ENCODE results near the gene UTY. TPM values are rescaled to one million over a fixed set of nuclear protein-coding genes. Genes with fewer than 3 reads are reported as not detected.

Gene UTY
- total and polyA plus RNA-seq, 7 donors, result 2.3 to 42.1 (median 18.6) TPM; not detected in 3

DNA sequence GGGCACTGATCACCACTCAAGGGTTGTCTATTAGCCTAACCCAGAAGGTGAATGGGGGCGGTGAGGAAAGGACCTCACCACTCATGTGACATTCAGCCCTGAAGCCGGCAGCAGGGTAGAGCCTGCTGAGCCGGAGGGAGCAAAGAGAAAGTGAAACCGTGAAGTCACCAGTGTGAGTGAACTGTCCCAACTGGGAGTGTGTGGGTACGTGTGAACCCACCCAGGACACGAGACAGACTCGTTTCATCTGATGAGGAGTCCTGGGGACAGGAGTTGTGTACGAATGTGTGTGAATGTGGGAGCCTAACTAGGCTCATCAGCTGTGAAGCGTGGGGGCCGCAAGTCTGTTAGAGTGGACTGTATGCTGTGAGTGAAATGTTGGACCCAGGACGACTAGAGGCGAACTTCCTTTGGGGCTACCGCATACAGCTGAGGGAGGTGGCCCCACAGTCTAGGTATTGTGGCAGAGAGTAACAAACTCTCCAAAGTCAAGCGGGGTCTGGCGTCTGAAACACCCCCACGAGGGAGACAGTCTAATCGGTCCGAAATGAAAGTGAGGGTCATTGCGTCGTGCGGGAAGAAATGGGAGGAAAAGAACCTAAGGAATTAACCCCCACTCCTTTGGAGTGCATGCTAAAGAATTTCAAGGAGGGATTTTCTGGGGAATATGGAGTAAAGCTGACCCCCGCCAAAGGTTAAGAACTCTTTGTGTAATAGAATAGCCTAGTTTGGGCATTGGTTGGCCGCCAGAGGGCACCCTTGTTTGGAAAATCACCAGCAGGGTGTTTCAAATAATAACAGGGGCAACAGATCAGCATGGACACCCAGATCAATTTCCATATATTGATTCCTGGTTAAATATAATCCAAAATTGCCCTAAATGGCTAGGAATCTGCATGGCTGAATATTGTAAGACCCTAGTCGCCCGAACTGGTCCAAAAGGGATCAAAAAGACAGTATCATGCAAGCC lies 43.6 kb downstream of the UTY start:
- 72 to 86% methylated on average over 25 of the region's 25 CpGs for WGBS, 2 donors
- H3K27me3 ChIP-seq, result no peaks in the 10 kb centered on the region
- no peaks in the 10 kb centered on the region for H3K36me3 ChIP-seq
- DNase-seq, result no peak
- intact Hi-C loops (cut with DNase I), result no loop called here
- no peaks in the 10 kb centered on the region for H3K4me1 ChIP-seq
- H3K4me3 ChIP-seq, result no peak overlapping the region
- TF ChIP-seq POLR2A (IDR thresholded peaks at IDR 0.05), result no peak
- no peak for TF ChIP-seq EP300 (IDR thresholded peaks at IDR 0.05)
- TF ChIP-seq CTCF (IDR thresholded peaks at IDR 0.05), result no peak
- no peak for TF ChIP-seq POLR2AphosphoS5 (IDR thresholded peaks at IDR 0.05)
- H3K27ac ChIP-seq, result no peak overlapping the region
- no peaks in the 10 kb centered on the region for H3K9me3 ChIP-seq

DNA sequence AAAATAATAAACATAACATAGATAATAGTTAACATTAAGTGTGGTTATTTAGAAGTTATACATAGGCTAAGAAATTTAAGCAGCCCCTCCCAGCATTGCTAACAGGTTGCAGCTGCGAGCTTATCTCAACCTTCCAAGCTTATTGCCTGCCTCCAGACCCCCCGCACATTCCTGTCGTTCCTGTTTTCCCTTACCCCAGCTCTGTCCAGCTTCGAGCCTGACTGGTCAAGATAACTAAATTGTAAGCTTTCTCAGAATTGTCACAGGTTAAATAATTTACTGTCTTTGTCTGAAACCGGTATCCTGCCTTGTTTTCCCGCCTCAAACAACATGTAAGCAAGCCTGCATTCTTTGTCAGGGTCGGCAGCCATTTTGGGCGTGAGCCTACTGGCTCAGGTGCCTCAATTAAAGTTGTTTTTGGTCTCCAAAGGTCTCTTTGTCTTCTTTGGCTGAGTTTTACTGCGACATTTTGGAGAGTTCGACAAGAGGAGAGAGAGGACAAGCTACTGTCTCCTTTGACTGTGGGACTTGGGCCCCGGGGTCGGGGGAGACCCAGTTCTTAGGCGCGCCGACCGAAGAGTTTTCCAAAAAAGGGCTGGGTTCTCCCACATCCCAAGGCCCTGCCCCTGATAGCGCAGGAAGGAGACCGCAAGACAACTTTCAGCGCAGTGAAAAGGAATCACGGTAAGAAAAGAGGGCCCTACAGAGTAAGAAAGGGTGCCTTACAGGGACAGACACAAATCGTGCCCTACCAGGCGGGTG lies 44.4 kb downstream of the UTY start:
- intact Hi-C loops (cut with DNase I), result no loop called here
- WGBS, 2 donors, result 87 to 92% methylated on average over 22 of the region's 22 CpGs
- TF ChIP-seq CTCF (IDR thresholded peaks at IDR 0.05), result no peak
- TF ChIP-seq POLR2A (IDR thresholded peaks at IDR 0.05), result no peak
- TF ChIP-seq POLR2AphosphoS5 (IDR thresholded peaks at IDR 0.05), result no peak

DNA sequence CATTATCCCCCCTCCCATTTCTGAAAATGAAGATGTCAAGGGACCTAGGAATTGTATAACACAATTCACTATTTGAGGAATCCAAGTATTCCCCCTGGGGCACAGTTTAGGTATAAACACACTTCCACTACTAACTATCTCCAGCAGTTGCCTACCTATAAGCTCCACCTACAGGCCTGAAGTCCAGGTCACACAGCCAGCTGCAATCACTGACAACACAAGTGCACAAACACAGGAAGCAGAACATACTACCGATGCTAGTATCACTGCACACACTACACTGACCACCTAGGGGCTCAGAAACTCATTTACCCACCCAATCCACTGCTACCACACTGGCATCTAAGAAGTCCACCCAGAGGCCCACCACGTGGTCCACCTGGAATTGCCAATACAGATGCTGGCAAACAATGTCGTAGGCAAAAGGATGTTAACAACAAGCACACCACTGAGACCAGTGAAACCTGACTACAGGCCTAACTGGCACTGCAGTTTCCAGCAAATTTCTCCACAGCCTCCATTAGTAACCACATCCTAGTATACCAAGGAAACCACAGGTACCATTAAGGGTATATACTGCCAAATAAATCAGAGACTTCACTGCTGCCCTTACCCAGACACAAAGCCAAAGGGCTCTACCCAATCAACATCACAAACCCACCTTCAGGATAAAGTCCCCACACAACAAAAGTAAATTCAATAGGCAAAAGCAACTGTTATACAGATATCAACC lies 47.4 kb downstream of the UTY start:
- Histone ChIP-seq H3K36me3 (no peaks in the 10 kb centered on the region), H3K9me3 (no peaks in the 10 kb centered on the region), H3K4me1 (no peaks in the 10 kb centered on the region), H3K27ac (no peak overlapping the region), H3K4me3 (no peak overlapping the region), H3K27me3 (no peaks in the 10 kb centered on the region)
- intact Hi-C loops (cut with DNase I), result no loop called here
- 88 to 89% methylated on average over 3 of the region's 3 CpGs for WGBS, 2 donors
- TF ChIP-seq POLR2AphosphoS5 (IDR thresholded peaks at IDR 0.05) (no peak), EP300 (IDR thresholded peaks at IDR 0.05) (no peak), POLR2A (IDR thresholded peaks at IDR 0.05) (no peak), CTCF (IDR thresholded peaks at IDR 0.05) (no peak)
- no peak for DNase-seq

More for the DNA sequence above, 44.4 kb downstream of the UTY start:
- DNase-seq, result no peak
- Histone ChIP-seq H3K9me3 (no peaks in the 10 kb centered on the region), H3K27me3 (no peaks in the 10 kb centered on the region), H3K4me1 (no peaks in the 10 kb centered on the region), H3K27ac (no peak overlapping the region), H3K36me3 (no peaks in the 10 kb centered on the region), H3K4me3 (no peak overlapping the region)

GRCh38 chrY:13429551-13429950 lies 50.3 kb downstream of the UTY start:
- H3K9me3 ChIP-seq, result peaks cover 0 to 2% (median 0%) of the 10 kb centered on the region in 4 donors
- no peaks in the 10 kb centered on the region for H3K27me3 ChIP-seq
- TF ChIP-seq POLR2AphosphoS5 (IDR thresholded peaks at IDR 0.05) (no peak), EP300 (IDR thresholded peaks at IDR 0.05) (no peak), CTCF (IDR thresholded peaks at IDR 0.05) (no peak), POLR2A (IDR thresholded peaks at IDR 0.05) (no peak)
- H3K4me1 ChIP-seq, result no peaks in the 10 kb centered on the region
- no peak overlapping the region for H3K4me3 ChIP-seq
- intact Hi-C loops (cut with DNase I), result no loop called here
- H3K36me3 ChIP-seq, result no peaks in the 10 kb centered on the region
- H3K27ac ChIP-seq, result no peak overlapping the region
- 73 to 93% methylated on average over 3 of the region's 3 CpGs for WGBS, 2 donors
- DNase-seq, result no peak

Data from sigmoid colon (tissue), 7 donors.